Mesenchymal stem cell (in vitro differentiated cells and primary cell): ENCODE measurements around the gene PBX3.

Source experiments
- DNase-seq: peaks from one replicate; pipeline ENCODE4 v3.0.0-alpha.2; 2013
- H2AFZ ChIP-seq: one replicate; pipeline ENCODE4 v1.6.1; 2013; ENCODE audit warnings: low read depth, mild to moderate bottlenecking, control low read depth, inconsistent platforms, low read length, moderate library complexity
- H2AK5ac ChIP-seq: 2 replicates; pipeline ENCODE4 v1.6.1; 2013; ENCODE audit warnings: low read length, moderate library complexity, mild to moderate bottlenecking, inconsistent platforms; ENCODE audit not compliant: severe bottlenecking
- H2BK120ac ChIP-seq: one replicate; pipeline ENCODE4 v1.6.1; 2013; ENCODE audit warnings: low read depth, mild to moderate bottlenecking, inconsistent platforms, low read length, moderate library complexity
- H2BK12ac ChIP-seq, 2 experiments: one replicate each; pipeline ENCODE4 v1.6.1; 2013; ENCODE audit warnings: inconsistent platforms in 2 of 2, low read length in 2 of 2, mild to moderate bottlenecking in 2 of 2, moderate library complexity in 2 of 2, control low read depth in 1 of 2
- H2BK15ac ChIP-seq: one replicate; pipeline ENCODE4 v1.6.1; 2013; ENCODE audit warnings: mild to moderate bottlenecking, low read depth, inconsistent platforms; ENCODE audit not compliant: poor library complexity, severe bottlenecking
- H2BK5ac ChIP-seq: 2 replicates; pipeline ENCODE4 v1.6.1; 2013; ENCODE audit warnings: low read depth, mild to moderate bottlenecking, low read length, control low read depth, inconsistent platforms; ENCODE audit not compliant: poor library complexity, severe bottlenecking
- H3K14ac ChIP-seq, 2 experiments: one replicate each; pipeline ENCODE4 v1.6.1; 2013; ENCODE audit warnings: inconsistent platforms in 2 of 2, low read length in 2 of 2, control low read depth in 1 of 2, mild to moderate bottlenecking in 1 of 2, moderate library complexity in 1 of 2
- H3K18ac ChIP-seq, 2 experiments: one replicate each; pipeline ENCODE4 v1.6.1; 2013; ENCODE audit warnings: inconsistent platforms in 2 of 2, low read length in 2 of 2, control low read depth in 1 of 2, low read depth in 1 of 2, mild to moderate bottlenecking in 1 of 2
- H3K23ac ChIP-seq, 2 experiments: one replicate each; pipeline ENCODE4 v1.6.1; 2013; ENCODE audit warnings: inconsistent platforms in 2 of 2, low read length in 2 of 2, mild to moderate bottlenecking in 2 of 2, moderate library complexity in 2 of 2, control low read depth in 1 of 2
- H3K27ac ChIP-seq: 2 replicates; pipeline ENCODE4 v1.5.1; 2013; ENCODE audit warnings: mild to moderate bottlenecking, moderate library complexity, low read length, control low read depth, inconsistent platforms; ENCODE audit not compliant: poor library complexity, severe bottlenecking
- H3K27me3 ChIP-seq, 2 experiments: 2 replicates each; pipeline versions ENCODE4 v1.6.1 to v1.7.0; 2013; ENCODE audit warnings: low read length in 2 of 2, mild to moderate bottlenecking in 2 of 2, moderate library complexity in 2 of 2, control low read depth in 1 of 2, inconsistent platforms in 1 of 2; ENCODE audit not compliant: control insufficient read depth in 1 of 2, insufficient read depth in 1 of 2
- H3K36me3 ChIP-seq, 2 experiments: 2 replicates each; pipeline versions ENCODE4 v1.6.1 to v1.7.0; 2013; ENCODE audit warnings: low read length in 2 of 2, control low read depth in 1 of 2, inconsistent platforms in 1 of 2, low read depth in 1 of 2, mild to moderate bottlenecking in 1 of 2; ENCODE audit not compliant: insufficient read depth in 2 of 2, control insufficient read depth in 1 of 2
- H3K4ac ChIP-seq, 2 experiments: one replicate each; pipeline ENCODE4 v1.6.1; 2013; ENCODE audit warnings: inconsistent platforms in 2 of 2, low read length in 2 of 2, mild to moderate bottlenecking in 2 of 2, moderate library complexity in 2 of 2, control low read depth in 1 of 2, low read depth in 1 of 2
- H3K4me1 ChIP-seq: 2 replicates; pipeline ENCODE4 v1.6.1; 2013; ENCODE audit warnings: low read depth, low read length, control low read depth; ENCODE audit not compliant: control insufficient read depth, insufficient read depth
- H3K4me2 ChIP-seq: 2 replicates; pipeline ENCODE4 v1.6.1; 2013; ENCODE audit warnings: low read length, mild to moderate bottlenecking, inconsistent platforms; ENCODE audit not compliant: poor library complexity, severe bottlenecking
- H3K4me3 ChIP-seq, 2 experiments: 2 replicates each; pipeline versions ENCODE4 v1.5.1 to v1.7.0; 2013; ENCODE audit warnings: low read length in 2 of 2, mild to moderate bottlenecking in 2 of 2, control low read depth in 1 of 2, low read depth in 1 of 2; ENCODE audit not compliant: insufficient read depth in 1 of 2
- H3K79me1 ChIP-seq: replicated peaks from 2 replicates; pipeline ENCODE4 v1.6.1; 2013; ENCODE audit warnings: mild to moderate bottlenecking, control low read depth, low read length, inconsistent platforms; ENCODE audit not compliant: poor library complexity, severe bottlenecking
- H3K9ac ChIP-seq: 2 replicates; pipeline ENCODE4 v1.7.0; 2013; ENCODE audit warnings: mild to moderate bottlenecking, low read length, moderate library complexity
- H3K9me3 ChIP-seq: 2 replicates; pipeline ENCODE4 v1.7.0; 2013; ENCODE audit warnings: mild to moderate bottlenecking, low read length; ENCODE audit not compliant: control insufficient read depth
- H4K8ac ChIP-seq: one replicate; pipeline ENCODE4 v1.6.1; 2013; ENCODE audit warnings: inconsistent platforms, mild to moderate bottlenecking, low read length, moderate library complexity
- H4K91ac ChIP-seq: one replicate; pipeline ENCODE4 v1.6.1; 2013; ENCODE audit warnings: mild to moderate bottlenecking, low read length, inconsistent platforms
- WGBS: methylation state at CpG from one replicate; pipeline ENCODE4 v1.1.7; 2013; ENCODE audit warnings: mixed read lengths; 5-methylcytosine and 5-hydroxymethylcytosine counted together

The PBX3 gene

GRCh38 chr9:125906893-125907292, 159.7 kb downstream of the PBX3 start:
- Histone ChIP-seq H3K14ac (no peak overlapping the region), H2AFZ (no peak overlapping the region), H4K8ac (no peak overlapping the region), H3K23ac (no peak overlapping the region), H2BK15ac (no peak overlapping the region), H3K4ac (no peak overlapping the region), H4K91ac (no peak overlapping the region), H3K27ac (no peak overlapping the region), H2BK5ac (no peak overlapping the region), H3K4me3 (no peak overlapping the region), H2AK5ac (no peak overlapping the region), H3K4me2 (no peak overlapping the region), H3K9ac (no peak overlapping the region), H3K36me3 (no peaks in the 10 kb centered on the region), H3K79me1 (peaks cover 6% of the 10 kb centered on the region), H2BK12ac (no peak overlapping the region), H3K4me1 (peaks cover 2% of the 10 kb centered on the region), H3K27me3 (no peaks in the 10 kb centered on the region), H2BK120ac (no peak overlapping the region), H3K9me3 (no peaks in the 10 kb centered on the region), H3K18ac (no peak overlapping the region)
- no CpG with 5 or more reads among the region's 1 CpG for WGBS
- no peak for DNase-seq

GRCh38 chr9:125908136-125908535, 161.0 kb downstream of the PBX3 start:
- Histone ChIP-seq H2BK120ac (no peak overlapping the region), H2BK12ac (peak overlapping the region; percentile 28 to 75), H3K18ac (no peak overlapping the region), H3K36me3 (no peaks in the 10 kb centered on the region), H3K4me3 (no peak overlapping the region), H3K4me1 (peaks cover 2% of the 10 kb centered on the region), H3K27me3 (no peaks in the 10 kb centered on the region), H2AFZ (no peak overlapping the region), H2BK15ac (no peak overlapping the region), H4K8ac (peak overlapping the region; percentile 81), H3K4me2 (no peak overlapping the region), H3K4ac (no peak overlapping the region), H4K91ac (peak overlapping the region; percentile 7), H2BK5ac (no peak overlapping the region), H3K23ac (no peak overlapping the region), H3K9ac (no peak overlapping the region), H3K14ac (no peak overlapping the region), H3K79me1 (peaks cover 8% of the 10 kb centered on the region), H3K27ac (no peak overlapping the region), H2AK5ac (no peak overlapping the region), H3K9me3 (no peaks in the 10 kb centered on the region)
- DNase-seq: no peak
- 44% methylated on average over 4 of the region's 4 CpGs for WGBS

- Histone ChIP-seq H2BK5ac (no peak overlapping the region), H3K4me1 (peaks cover 2% of the 10 kb centered on the region), H2BK120ac (no peak overlapping the region), H3K9me3 (no peaks in the 10 kb centered on the region), H4K8ac (no peak overlapping the region), H4K91ac (no peak overlapping the region), H3K4ac (no peak overlapping the region), H3K18ac (no peak overlapping the region), H2AFZ (no peak overlapping the region), H3K4me2 (no peak overlapping the region), H2AK5ac (no peak overlapping the region), H3K4me3 (no peak overlapping the region), H3K14ac (no peak overlapping the region), H2BK12ac (no peak overlapping the region), H3K9ac (no peak overlapping the region), H3K27ac (no peak overlapping the region), H3K27me3 (no peaks in the 10 kb centered on the region), H3K23ac (no peak overlapping the region), H3K36me3 (no peaks in the 10 kb centered on the region), H2BK15ac (no peak overlapping the region), H3K79me1 (peaks cover 8% of the 10 kb centered on the region)
- DNase-seq: no peak
- 100% methylated on average over 2 of the region's 2 CpGs for WGBS
Observed at GRCh38 chr9:125908966-125909365, 161.8 kb downstream of the PBX3 start.

GRCh38 chr9:125909459-125909858, 162.3 kb downstream of the PBX3 start:
- WGBS: 83% methylated on average over 4 of the region's 4 CpGs
- peaks cover 2% of the 10 kb centered on the region for H3K4me1 ChIP-seq

More at GRCh38 chr9:125909459-125909858, 162.3 kb downstream of the PBX3 start:
- Histone ChIP-seq H3K27me3 (no peaks in the 10 kb centered on the region), H3K9me3 (no peaks in the 10 kb centered on the region), H3K4ac (no peak overlapping the region), H3K14ac (no peak overlapping the region), H3K18ac (no peak overlapping the region), H3K23ac (no peak overlapping the region), H3K4me2 (no peak overlapping the region), H4K8ac (no peak overlapping the region), H2BK120ac (no peak overlapping the region), H2AK5ac (no peak overlapping the region), H2BK15ac (no peak overlapping the region), H3K4me3 (no peak overlapping the region), H4K91ac (no peak overlapping the region), H3K79me1 (peaks cover 7% of the 10 kb centered on the region), H3K9ac (no peak overlapping the region), H2BK12ac (no peak overlapping the region), H3K36me3 (no peaks in the 10 kb centered on the region), H3K27ac (no peak overlapping the region), H2AFZ (no peak overlapping the region), H2BK5ac (no peak overlapping the region)
- no peak for DNase-seq
